SK-N-SH (cell line): ENCODE data around the gene VDR. TPM values are rescaled to one million over a fixed set of nuclear protein-coding genes. Genes with fewer than 3 reads are reported as not detected.

Experiments
- CTCF ChIA-PET: fragments of 300-600, 350-600 bp; formaldehyde crosslinking; extraction: SDS; loops from one replicate; lab custom pipeline; 2021; lab: Yijun Ruan, JAX
- POLR2A ChIA-PET: fragments of 350-600 bp; sonication (Branson Sonifier 250); formaldehyde crosslinking; extraction: SDS; loops from one replicate; lab custom pipeline; 2020; ENCODE audit warnings: antibody characterized with exemption, inconsistent platforms; lab: Yijun Ruan, JAX
- DNase-seq: peaks from one replicate; pipeline ENCODE4 v3.0.0; 2012
- H2AFZ ChIP-seq: fragments of 200-600 bp; sonication (generic); 2 replicates; pipeline ENCODE4 v1.8.1; 2016; ENCODE audit warnings: antibody characterized with exemption, mild to moderate bottlenecking, low read depth
- H3F3A ChIP-seq: fragments of 200-600 bp; sonication (generic); replicated peaks from 2 replicates; pipeline ENCODE3; 2016; ENCODE audit warnings: antibody characterized with exemption, mild to moderate bottlenecking; ENCODE audit not compliant: insufficient read depth
- H3K27ac ChIP-seq, 2 experiments: fragments of 200-500 bp in 1 of 2; fragments of 200-600 bp in 1 of 2; sonication (Bioruptor generic) in 1 of 2; sonication (generic), shearing (Covaris generic) in 1 of 2; 2 replicates each; pipeline versions ENCODE4 v1.5.1 to v1.6.1; 2014 to 2016; ENCODE audit warnings: low read depth in 2 of 2, inconsistent platforms in 1 of 2, low read length in 1 of 2, mild to moderate bottlenecking in 1 of 2, mixed read lengths in 1 of 2
- H3K27me3 ChIP-seq: fragments of 200-600 bp; sonication (generic), shearing (Covaris generic); 2 replicates; pipeline ENCODE4 v1.6.1; 2016; ENCODE audit warnings: mixed run types; ENCODE audit not compliant: insufficient read depth
- H3K36me3 ChIP-seq, 2 experiments: fragments of 200-500 bp in 1 of 2; fragments of 200-600 bp in 1 of 2; sonication (Bioruptor generic) in 1 of 2; sonication (generic) in 1 of 2; replicated peaks in 1 of 2; 2 replicates each; pipeline versions ENCODE3 to v1.5.1; 2014 to 2016; ENCODE audit warnings: low read length in 1 of 2, mild to moderate bottlenecking in 1 of 2; ENCODE audit not compliant: insufficient read depth in 2 of 2, control insufficient read depth in 1 of 2
- H3K4me1 ChIP-seq, 2 experiments: fragments of 200-500 bp in 1 of 2; fragments of 200-600 bp in 1 of 2; sonication (Bioruptor generic) in 1 of 2; sonication (generic), shearing (Covaris generic) in 1 of 2; 2 replicates each; pipeline versions ENCODE4 v1.5.1 to v1.6.1; 2014 to 2016; ENCODE audit warnings: low read depth in 1 of 2, low read length in 1 of 2, mixed run types in 1 of 2; ENCODE audit not compliant: insufficient read depth in 2 of 2, control insufficient read depth in 1 of 2
- H3K4me2 ChIP-seq: fragments of 200-600 bp; sonication (generic), shearing (Covaris generic); 2 replicates; pipeline ENCODE4 v1.6.1; 2017; ENCODE audit warnings: mixed run types
- H3K4me3 ChIP-seq, 2 experiments: fragments of 200-500 bp in 1 of 2; fragments of 200-600 bp in 1 of 2; sonication (Bioruptor generic) in 1 of 2; sonication (generic), shearing (Covaris generic) in 1 of 2; 2 replicates each; pipeline versions ENCODE4 v1.5.1 to v1.8.1; 2014 to 2016; ENCODE audit warnings: low read depth in 2 of 2, inconsistent platforms in 1 of 2, low read length in 1 of 2, mild to moderate bottlenecking in 1 of 2, mixed read lengths in 1 of 2, moderate library complexity in 1 of 2
- H3K79me2 ChIP-seq: fragments of 200-600 bp; sonication (generic); 2 replicates; pipeline ENCODE4 v1.8.1; 2017; ENCODE audit warnings: mild to moderate bottlenecking; ENCODE audit not compliant: insufficient read depth
- H3K9ac ChIP-seq: fragments of 200-600 bp; sonication (generic); 2 replicates; pipeline ENCODE4 v1.6.1; 2017; ENCODE audit warnings: mixed run types
- H3K9me2 ChIP-seq: fragments of 200-600 bp; sonication (generic); 2 replicates; pipeline ENCODE4 v1.6.1; 2017; ENCODE audit warnings: mixed run types
- H3K9me3 ChIP-seq: fragments of 200-600 bp; sonication (generic); 2 replicates; pipeline ENCODE4 v1.6.1; 2017; ENCODE audit warnings: mixed run types, mild to moderate bottlenecking, moderate library complexity
- H4K20me1 ChIP-seq: fragments of 200-600 bp; sonication (generic); 2 replicates; pipeline ENCODE4 v1.6.1; 2017; ENCODE audit warnings: mild to moderate bottlenecking, mixed run types; ENCODE audit not compliant: insufficient read depth
- CHD2 ChIP-seq: fragments of 150-350 bp; IDR thresholded peaks from 2 replicates; pipeline ENCODE4 v1.6.1; 2018; ENCODE audit warnings: low read length; ENCODE audit not compliant: partially characterized antibody
- EP300 ChIP-seq, 2 experiments: IDR thresholded peaks; 2 replicates each; pipeline versions ENCODE4 v1.4.0 to v1.6.1; 2012; ENCODE audit warnings: borderline replicate concordance in 1 of 2, low read depth in 1 of 2, low read length in 1 of 2
- FOSL2 ChIP-seq: IDR thresholded peaks from 2 replicates; pipeline ENCODE4 v1.4.0; 2012; ENCODE audit warnings: low read depth, mild to moderate bottlenecking, moderate library complexity, borderline replicate concordance
- GABPA ChIP-seq: IDR thresholded peaks from 2 replicates; pipeline ENCODE4 v1.4.0; 2012; ENCODE audit warnings: low read depth, mild to moderate bottlenecking
- MXI1 ChIP-seq: IDR thresholded peaks from 2 replicates; pipeline ENCODE4 v1.6.1; 2012; ENCODE audit warnings: mild to moderate bottlenecking, low read depth, low read length, improper control_type of control experiment
- NFIC ChIP-seq: IDR thresholded peaks from 2 replicates; pipeline ENCODE4 v1.4.0; 2012; ENCODE audit warnings: borderline replicate concordance
- POLR2AphosphoS5 ChIP-seq: IDR thresholded peaks from 2 replicates; pipeline ENCODE4 v1.6.1; 2012; ENCODE audit warnings: low read depth, low read length
- RCOR1 ChIP-seq: fragments of 150-350 bp; IDR thresholded peaks from 2 replicates; pipeline ENCODE4 v1.6.1; 2017; ENCODE audit warnings: antibody characterized with exemption, low read length
- RXRA ChIP-seq: IDR thresholded peaks from 2 replicates; pipeline ENCODE4 v1.4.0; 2012; ENCODE audit warnings: low read depth, mild to moderate bottlenecking, borderline replicate concordance
- SMC3 ChIP-seq: IDR thresholded peaks from 2 replicates; pipeline ENCODE4 v1.6.1; 2012; ENCODE audit warnings: low read depth, low read length, improper control_type of control experiment
- USF1 ChIP-seq: IDR thresholded peaks from 2 replicates; pipeline ENCODE4 v1.4.0; 2012; ENCODE audit warnings: low read depth, borderline replicate concordance
- WGBS: methylation state at CpG from one replicate; pipeline ENCODE4 v1.1.6; 2017; ENCODE audit warnings: low lambda C conversion rate; 5-methylcytosine and 5-hydroxymethylcytosine counted together
- polyA plus RNA-seq, 3 experiments: library from polyadenylated mRNA; depleted of rRNA; stranded (reverse); fragments of >200 nt; gene quantifications; 2 replicates each; pipeline ENCODE4 v1.2.3, GENCODE V29; 2012
- TF ChIP-seq, protein P1 (sequence below): IDR thresholded peaks from 2 replicates; pipeline ENCODE4 v1.6.1; 2012; ENCODE audit warnings: mild to moderate bottlenecking, low read depth, low read length, moderate library complexity

VDR gene
- polyA plus RNA-seq, 1 of the 3 experiments (the other 2 are of a cell fraction): 0.33 TPM

DNA sequence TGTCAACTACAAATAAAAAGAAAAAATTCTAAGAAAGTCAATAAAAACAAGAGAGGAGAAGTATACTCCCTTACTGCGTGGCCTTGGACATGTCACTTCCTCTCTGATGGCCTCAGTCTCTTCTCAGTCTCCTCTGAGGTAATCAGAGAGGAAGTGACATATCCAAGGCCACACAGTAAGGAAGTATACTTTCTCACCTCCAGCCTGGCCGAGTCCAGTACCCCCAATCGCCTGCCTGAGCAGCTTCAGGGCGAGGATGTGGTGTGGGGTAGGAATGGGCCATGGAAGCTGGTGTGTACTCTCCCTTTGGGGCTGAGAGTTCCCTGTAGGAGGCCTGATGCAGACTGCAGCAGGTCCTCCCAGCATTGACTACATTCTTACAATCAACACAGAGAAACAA is 15.8 kb downstream of the VDR start:
- Histone ChIP-seq H3K27ac (no peak overlapping the region), H3K4me1 (peaks cover 0 to 5% of the 10 kb centered on the region in 2 experiments; a peak in 1 of 4 replicates), H3K9me2 (no peaks in the 10 kb centered on the region), H3K4me2 (no peak overlapping the region), H3K36me3 (no peaks in the 10 kb centered on the region), H3K79me2 (no peaks in the 10 kb centered on the region), H3F3A (no peaks in the 10 kb centered on the region), H3K4me3 (no peak overlapping the region), H4K20me1 (no peaks in the 10 kb centered on the region), H2AFZ (no peak overlapping the region), H3K9me3 (no peaks in the 10 kb centered on the region), H3K27me3 (no peaks in the 10 kb centered on the region), H3K9ac (no peak overlapping the region)
- DNase-seq: no peak
- TF ChIP-seq EP300 (IDR thresholded peaks at IDR 0.05; ENCODE audit: borderline replicate concordance in 1 of 2, low read depth in 1 of 2, low read length in 1 of 2): no peak
- TF ChIP-seq, protein P1, sequence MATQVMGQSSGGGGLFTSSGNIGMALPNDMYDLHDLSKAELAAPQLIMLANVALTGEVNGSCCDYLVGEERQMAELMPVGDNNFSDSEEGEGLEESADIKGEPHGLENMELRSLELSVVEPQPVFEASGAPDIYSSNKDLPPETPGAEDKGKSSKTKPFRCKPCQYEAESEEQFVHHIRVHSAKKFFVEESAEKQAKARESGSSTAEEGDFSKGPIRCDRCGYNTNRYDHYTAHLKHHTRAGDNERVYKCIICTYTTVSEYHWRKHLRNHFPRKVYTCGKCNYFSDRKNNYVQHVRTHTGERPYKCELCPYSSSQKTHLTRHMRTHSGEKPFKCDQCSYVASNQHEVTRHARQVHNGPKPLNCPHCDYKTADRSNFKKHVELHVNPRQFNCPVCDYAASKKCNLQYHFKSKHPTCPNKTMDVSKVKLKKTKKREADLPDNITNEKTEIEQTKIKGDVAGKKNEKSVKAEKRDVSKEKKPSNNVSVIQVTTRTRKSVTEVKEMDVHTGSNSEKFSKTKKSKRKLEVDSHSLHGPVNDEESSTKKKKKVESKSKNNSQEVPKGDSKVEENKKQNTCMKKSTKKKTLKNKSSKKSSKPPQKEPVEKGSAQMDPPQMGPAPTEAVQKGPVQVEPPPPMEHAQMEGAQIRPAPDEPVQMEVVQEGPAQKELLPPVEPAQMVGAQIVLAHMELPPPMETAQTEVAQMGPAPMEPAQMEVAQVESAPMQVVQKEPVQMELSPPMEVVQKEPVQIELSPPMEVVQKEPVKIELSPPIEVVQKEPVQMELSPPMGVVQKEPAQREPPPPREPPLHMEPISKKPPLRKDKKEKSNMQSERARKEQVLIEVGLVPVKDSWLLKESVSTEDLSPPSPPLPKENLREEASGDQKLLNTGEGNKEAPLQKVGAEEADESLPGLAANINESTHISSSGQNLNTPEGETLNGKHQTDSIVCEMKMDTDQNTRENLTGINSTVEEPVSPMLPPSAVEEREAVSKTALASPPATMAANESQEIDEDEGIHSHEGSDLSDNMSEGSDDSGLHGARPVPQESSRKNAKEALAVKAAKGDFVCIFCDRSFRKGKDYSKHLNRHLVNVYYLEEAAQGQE: no peak
- no peak for TF ChIP-seq MXI1
- no peak for TF ChIP-seq SMC3
- TF ChIP-seq POLR2AphosphoS5: no peak
- no peak for TF ChIP-seq CHD2
- no peak for TF ChIP-seq USF1
- no peak for TF ChIP-seq FOSL2
- TF ChIP-seq GABPA: no peak
- no peak for TF ChIP-seq NFIC
- no peak for TF ChIP-seq RXRA
- no peak for TF ChIP-seq RCOR1
- POLR2A ChIA-PET: no interaction called here
- CTCF ChIA-PET: interaction anchor here (1.0 to 2.2 kb wide), 6 partner anchors 9 to 276 kb away, joined by 3 to 8 read pairs (median 3); partner anchors contain the start of genes TMEM106C and VDR
- WGBS: 49% methylated on average over 4 of the region's 4 CpGs

- peaks cover 0 to under 1% of the 10 kb centered on the region in 2 experiments; a peak in 1 of 4 replicates for H3K4me1 ChIP-seq
- TF ChIP-seq, protein P1: no peak
- H3K9me2 ChIP-seq: no peaks in the 10 kb centered on the region
- no peak for DNase-seq
- H3K9me3 ChIP-seq: no peaks in the 10 kb centered on the region
- no peak overlapping the region for H3K4me2 ChIP-seq
- 77% methylated on average over 7 of the region's 9 CpGs for WGBS
- no peaks in the 10 kb centered on the region for H4K20me1 ChIP-seq
- H3K27me3 ChIP-seq: no peaks in the 10 kb centered on the region
- no peak overlapping the region for H3K9ac ChIP-seq
- H3K79me2 ChIP-seq: no peaks in the 10 kb centered on the region
- ChIA-PET POLR2A (no interaction called here), CTCF (interaction anchor here (0.6 to 1.4 kb wide), 4 partner anchors 23 to 277 kb away, joined by 3 read pairs; no protein-coding TSS in a partner anchor)
- H3F3A ChIP-seq: no peaks in the 10 kb centered on the region
- H3K36me3 ChIP-seq: no peaks in the 10 kb centered on the region
- no peak overlapping the region for H2AFZ ChIP-seq
- H3K4me3 ChIP-seq: no peak overlapping the region
- no peak overlapping the region for H3K27ac ChIP-seq
Observed at GRCh38 chr12:47888153-47888819, 16.5 kb downstream of the VDR start.
